Measurements from ENCODE around the gene HOXA3.

DNA sequence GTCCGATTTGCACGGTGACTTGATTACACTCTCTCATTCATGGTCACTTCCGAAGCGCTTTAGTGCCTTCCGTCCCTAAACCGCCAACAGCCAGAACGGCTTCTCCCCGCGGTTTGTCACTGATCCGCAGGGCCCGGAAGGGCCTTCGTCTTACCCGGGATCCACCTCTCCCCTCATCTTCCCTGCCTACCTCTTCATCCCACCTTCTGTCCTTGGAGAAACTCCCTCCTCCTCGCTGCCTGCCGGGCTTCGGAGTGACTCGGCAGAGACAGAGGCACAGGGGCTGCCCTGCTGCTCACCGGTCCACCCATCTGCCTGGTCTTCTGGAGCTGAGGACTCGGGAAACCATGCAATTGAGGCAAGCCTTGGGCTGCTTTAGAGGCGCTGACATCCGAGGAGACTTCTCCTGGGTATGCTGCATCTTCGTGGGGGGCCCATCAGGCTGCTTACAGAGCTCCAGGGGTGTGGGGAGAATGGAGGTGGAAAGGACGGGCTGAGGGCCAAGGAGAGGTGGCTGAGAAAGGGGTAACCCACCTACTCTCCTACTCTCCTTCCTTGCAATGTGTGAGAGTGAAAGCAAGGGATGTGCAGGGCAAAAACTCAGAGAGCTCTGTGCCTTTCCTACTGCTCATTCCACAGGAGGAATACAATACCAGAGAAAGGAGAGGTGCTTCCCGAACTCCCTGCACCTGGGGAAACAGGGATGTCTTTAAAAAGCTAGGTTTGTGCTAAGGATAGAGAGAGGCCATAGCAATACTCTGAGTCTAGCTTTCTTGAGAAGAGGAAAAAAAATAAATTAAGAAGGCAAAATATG, 33.7 kb upstream of the HOXA3 start:
- TF ChIP-seq CTCF (IDR thresholded peaks at IDR 0.05): no peak
- TF ChIP-seq EZH2 (IDR thresholded peaks at IDR 0.05): peak; percentile 54
- TF ChIP-seq EZH2phosphoT487 (IDR thresholded peaks at IDR 0.05): peak; percentile 63

All from neural progenitor cell (in vitro differentiated cells).